DOHH2 (cell line): ENCODE results near the gene ADGRG1.

ENCODE experiments used
- H3F3A ChIP-seq: fragments of 200-600 bp; sonication (generic), shearing (Covaris generic); 2 replicates; pipeline ENCODE4 v1.6.0; 2016; ENCODE audit warnings: antibody characterized with exemption, mild to moderate bottlenecking; ENCODE audit not compliant: control insufficient read depth, insufficient read depth
- H3K27ac ChIP-seq: fragments of 200-600 bp; sonication (generic); 2 replicates; pipeline ENCODE4 v1.5.1; 2014; ENCODE audit warnings: low read depth, mild to moderate bottlenecking, low read length, moderate library complexity
- H3K27me3 ChIP-seq: fragments of 200-600 bp; sonication (generic); 2 replicates; pipeline ENCODE4 v1.6.1; 2014; ENCODE audit warnings: mild to moderate bottlenecking, low read length, mixed read lengths; ENCODE audit not compliant: control insufficient read depth
- H3K36me3 ChIP-seq: fragments of 200-600 bp; sonication (generic); 2 replicates; pipeline ENCODE4 v1.6.1; 2014; ENCODE audit warnings: mild to moderate bottlenecking, low read length, moderate library complexity, mixed read lengths; ENCODE audit not compliant: control insufficient read depth
- H3K4me1 ChIP-seq: fragments of 200-600 bp; sonication (generic); 2 replicates; pipeline ENCODE4 v1.6.1; 2014; ENCODE audit warnings: mild to moderate bottlenecking, low read length, mixed read lengths; ENCODE audit not compliant: control insufficient read depth
- H3K4me2 ChIP-seq: fragments of 200-600 bp; sonication (generic); 2 replicates; pipeline ENCODE4 v1.6.0; 2014; ENCODE audit warnings: mild to moderate bottlenecking, low read length, moderate library complexity
- H3K4me3 ChIP-seq: fragments of 200-600 bp; sonication (generic); 2 replicates; pipeline ENCODE4 v1.5.1; 2014; ENCODE audit warnings: mild to moderate bottlenecking, low read length, mixed read lengths
- H3K79me2 ChIP-seq: fragments of 200-600 bp; sonication (generic); 2 replicates; pipeline ENCODE4 v1.6.1; 2014; ENCODE audit warnings: mild to moderate bottlenecking, low read length, mixed read lengths; ENCODE audit not compliant: control insufficient read depth
- H3K9me2 ChIP-seq: fragments of 200-600 bp; sonication (generic); replicated peaks from 2 replicates; pipeline ENCODE4 v1.6.1; 2014; ENCODE audit warnings: mild to moderate bottlenecking, low read length, mixed read lengths; ENCODE audit not compliant: control insufficient read depth
- H3K9me3 ChIP-seq: fragments of 200-600 bp; sonication (generic); 2 replicates; pipeline ENCODE4 v1.6.1; 2014; ENCODE audit warnings: antibody characterized with exemption, low read length, mixed read lengths; ENCODE audit not compliant: control insufficient read depth, insufficient read depth
- H4K20me1 ChIP-seq: fragments of 200-600 bp; sonication (generic); 2 replicates; pipeline ENCODE4 v1.6.0; 2014; ENCODE audit warnings: low read depth, mild to moderate bottlenecking, antibody characterized with exemption, low read length, moderate library complexity; ENCODE audit not compliant: control insufficient read depth, insufficient read depth
- CTCF ChIP-seq: fragments of 200-600 bp; sonication (generic); IDR thresholded peaks from one replicate; pipeline ENCODE4 v1.5.1; 2014; ENCODE audit warnings: antibody characterized with exemption, mild to moderate bottlenecking, low read depth, low read length; ENCODE audit not compliant: poor library complexity, severe bottlenecking
- EZH2phosphoT487 ChIP-seq: fragments of 200-600 bp; sonication (generic); IDR thresholded peaks from 2 replicates; pipeline ENCODE4 v1.6.1; 2017; ENCODE audit warnings: borderline replicate concordance, mild to moderate bottlenecking, antibody characterized with exemption, low read length, moderate library complexity, mixed read lengths

The ADGRG1 gene

GRCh38 chr16:57684626-57685358, 56.4 kb downstream of the ADGRG1 start:
- no peak overlapping the region for H3K4me3 ChIP-seq
- no peaks in the 10 kb centered on the region for H3F3A ChIP-seq
- no peaks in the 10 kb centered on the region for H3K9me3 ChIP-seq
- no peak overlapping the region for H3K4me2 ChIP-seq
- no peak overlapping the region for H3K27ac ChIP-seq
- peaks cover 9% of the 10 kb centered on the region for H3K4me1 ChIP-seq
- no peaks in the 10 kb centered on the region for H4K20me1 ChIP-seq
- no peaks in the 10 kb centered on the region for H3K9me2 ChIP-seq
- no peaks in the 10 kb centered on the region for H3K79me2 ChIP-seq
- H3K27me3 ChIP-seq: no peaks in the 10 kb centered on the region; the same call in 1 of the 2 replicates
- no peak for TF ChIP-seq CTCF
- TF ChIP-seq EZH2phosphoT487: no peak
- no peaks in the 10 kb centered on the region for H3K36me3 ChIP-seq

DNA sequence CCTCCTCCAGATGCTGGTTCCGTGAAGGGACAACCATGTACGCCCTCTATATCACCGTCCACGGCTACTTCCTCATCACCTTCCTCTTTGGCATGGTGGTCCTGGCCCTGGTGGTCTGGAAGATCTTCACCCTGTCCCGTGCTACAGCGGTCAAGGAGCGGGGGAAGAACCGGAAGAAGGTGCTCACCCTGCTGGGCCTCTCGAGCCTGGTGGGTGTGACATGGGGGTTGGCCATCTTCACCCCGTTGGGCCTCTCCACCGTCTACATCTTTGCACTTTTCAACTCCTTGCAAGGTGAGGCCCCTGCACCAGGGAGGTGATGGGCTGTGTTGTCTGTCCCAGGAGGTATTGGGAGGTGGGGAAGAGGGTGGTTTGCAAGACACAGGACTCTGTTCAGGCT, 57.2 kb downstream of the ADGRG1 start:
- Histone ChIP-seq H3K9me2 (no peaks in the 10 kb centered on the region), H4K20me1 (no peaks in the 10 kb centered on the region), H3K9me3 (no peaks in the 10 kb centered on the region), H3F3A (no peaks in the 10 kb centered on the region), H3K27me3 (no peaks in the 10 kb centered on the region; the same call in 1 of the 2 replicates), H3K36me3 (no peaks in the 10 kb centered on the region), H3K4me1 (peaks cover 17% of the 10 kb centered on the region), H3K27ac (no peak overlapping the region), H3K4me2 (no peak overlapping the region), H3K4me3 (no peak overlapping the region), H3K79me2 (no peaks in the 10 kb centered on the region)
- TF ChIP-seq CTCF (no peak), EZH2phosphoT487 (no peak)

- Histone ChIP-seq H3K4me1 (peaks cover 25% of the 10 kb centered on the region), H3K27me3 (no peaks in the 10 kb centered on the region; the same call in 1 of the 2 replicates), H3K4me3 (no peak overlapping the region), H3K9me3 (no peaks in the 10 kb centered on the region), H3K9me2 (no peaks in the 10 kb centered on the region), H3F3A (no peaks in the 10 kb centered on the region), H3K36me3 (no peaks in the 10 kb centered on the region), H3K27ac (no peak overlapping the region), H3K79me2 (no peaks in the 10 kb centered on the region), H4K20me1 (no peaks in the 10 kb centered on the region), H3K4me2 (no peak overlapping the region)
- TF ChIP-seq EZH2phosphoT487 (no peak), CTCF (no peak)
Observed at GRCh38 chr16:57686577-57686976, 58.1 kb downstream of the ADGRG1 start.
